Central memory CD4-positive, alpha-beta T cell (primary cell): ENCODE data around the gene SNAPC4.
A peak's percentile ranks its signal among the peaks of the same experiment; 100 is the strongest.
"Not testable (repeated sequence)": the region's sequence is repeated elsewhere in the genome, so short reads cannot be mapped to it uniquely, and the experiment has no call there.

Experiments
- DNase-seq: peaks from one replicate; pipeline ENCODE4 v3.0.0; 2022

Gene SNAPC4

DNA sequence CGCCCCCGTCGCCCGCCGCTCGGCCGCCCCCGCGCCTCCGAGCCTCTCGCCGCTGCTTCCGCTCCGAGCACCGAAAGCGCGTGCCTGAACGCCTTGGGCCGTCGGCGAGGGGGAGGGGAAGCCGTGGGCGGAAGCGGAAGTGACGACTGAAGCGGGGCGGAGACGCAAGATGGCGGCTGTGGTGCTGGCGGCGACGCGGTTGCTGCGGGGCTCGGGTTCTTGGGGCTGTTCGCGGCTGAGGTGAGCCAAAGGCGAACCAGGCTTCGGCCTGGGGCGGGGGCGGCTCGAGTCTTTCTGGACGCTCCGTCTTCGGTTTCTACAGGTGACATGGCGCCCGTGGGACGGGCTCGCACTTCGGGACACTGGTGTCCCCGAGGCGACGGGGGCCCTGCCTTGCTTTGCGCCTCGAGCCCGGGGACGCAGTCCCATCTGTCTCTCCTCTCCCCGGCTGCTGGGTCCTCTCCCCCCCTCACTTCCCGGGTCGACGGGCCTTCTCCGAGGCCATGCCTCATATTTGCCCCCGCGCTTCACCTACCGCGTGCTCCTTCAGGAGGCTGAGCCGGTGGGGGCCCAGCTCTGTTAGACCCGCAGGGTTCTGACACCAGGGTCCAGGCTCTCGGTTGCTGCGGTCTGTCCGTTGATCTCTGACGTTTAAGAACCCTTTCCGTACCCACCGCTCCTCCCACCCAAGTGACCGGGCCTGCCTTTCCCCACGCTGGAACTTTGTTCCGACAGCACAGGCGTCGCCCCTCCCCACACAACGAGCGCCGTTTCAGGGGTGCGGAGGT is 10.7 kb upstream of the SNAPC4 start, which contains the start of the genes ENTR1 and PMPCA:
TSS of gene ENTR1 (minus strand) at position 115 of the 788 bp plus-strand sequence. CDS start 217 bp downstream, outside the sequence.
TSS of gene PMPCA (plus strand) at position 159 of the 788 bp plus-strand sequence. CDS start at position 170, 11 bp downstream.
- peak; percentile 91 for DNase-seq

DNA sequence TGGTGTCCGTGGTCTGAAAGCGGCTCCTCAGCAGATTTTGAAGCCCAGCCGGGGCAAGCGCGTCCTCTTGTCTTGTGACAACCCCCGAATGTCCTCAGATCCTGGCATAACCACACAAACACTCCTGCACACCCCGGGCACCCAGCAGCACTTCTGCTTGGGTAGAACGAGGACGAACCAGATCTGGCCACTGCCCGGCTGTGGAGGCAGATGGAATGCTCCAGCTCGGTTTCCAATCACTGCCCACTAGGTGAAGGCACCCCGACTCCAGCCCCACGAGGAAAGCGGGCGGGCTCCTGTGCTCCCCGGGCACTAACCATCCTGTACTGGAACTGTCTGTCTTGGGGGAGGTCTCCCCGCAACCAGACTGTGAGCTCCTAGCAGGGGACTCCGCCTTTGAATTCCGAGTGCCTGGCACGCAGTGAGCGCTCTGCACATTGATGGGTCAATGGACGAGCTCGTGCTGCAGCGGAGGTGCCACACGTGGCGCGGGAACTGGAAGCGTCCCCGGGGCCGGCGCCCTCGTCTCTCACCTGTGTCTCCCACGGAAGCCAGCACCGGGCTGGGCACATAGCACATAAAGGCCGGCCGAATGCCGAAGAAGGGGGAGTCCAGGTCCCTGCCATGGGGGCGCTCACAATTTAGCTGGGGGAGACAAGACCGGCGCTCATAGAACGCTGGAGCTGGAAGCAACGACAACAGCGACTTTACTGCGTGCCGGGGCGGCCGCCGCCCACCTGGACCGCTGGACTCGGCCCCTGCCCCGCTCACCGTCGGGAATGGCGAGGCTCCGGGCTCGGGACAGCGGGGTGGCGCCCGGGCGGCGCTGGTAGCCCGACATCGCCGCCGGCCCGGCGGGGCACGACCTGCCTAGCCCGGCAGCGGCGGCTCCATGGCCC is 9.8 kb upstream of the SNAPC4 start:
- peak; percentile 16 for DNase-seq

GRCh38 chr9:136407911-136408310 is 7.9 kb upstream of the SNAPC4 start:
- no peak for DNase-seq

DNA sequence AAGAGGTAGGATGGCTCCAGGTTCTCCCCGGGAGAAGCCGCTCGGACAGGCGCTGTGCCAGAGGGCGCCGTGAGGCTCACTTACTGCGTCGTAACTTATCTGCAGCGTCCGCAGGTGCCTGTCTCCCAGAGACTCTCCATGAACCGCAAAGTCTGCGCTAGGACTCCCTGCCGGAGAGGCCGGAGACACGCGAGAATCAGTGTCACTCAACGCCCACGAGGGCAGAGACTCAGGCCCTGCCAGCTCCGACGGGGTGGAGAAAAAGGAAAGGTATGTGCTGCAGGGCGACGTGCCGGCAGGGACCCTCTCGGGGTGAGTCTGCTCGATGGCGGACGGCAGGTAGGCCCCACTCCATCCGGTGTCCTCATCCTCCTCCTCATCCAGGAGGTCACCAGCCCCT is 7.1 kb upstream of the SNAPC4 start:
- DNase-seq = not testable (repeated sequence)

DNA sequence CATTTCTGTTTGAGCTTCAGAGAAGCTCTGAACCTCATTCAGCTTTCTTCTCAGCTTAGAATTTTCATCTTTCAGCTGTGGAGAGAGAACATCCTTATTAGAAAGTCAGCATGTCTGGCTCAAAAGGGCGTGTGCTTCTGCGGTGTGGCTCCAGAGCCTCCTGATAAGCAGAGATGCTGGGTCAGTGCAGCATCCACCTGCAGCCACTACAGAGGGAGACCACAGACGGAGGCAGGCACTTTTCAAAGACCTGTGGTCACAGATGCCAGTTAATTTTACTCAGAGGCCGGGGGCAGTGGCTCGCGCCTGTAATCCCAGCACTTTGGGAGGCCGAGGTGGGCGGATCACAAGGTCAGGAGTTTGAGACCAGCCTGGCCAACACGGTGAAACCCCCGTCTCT is 5.9 kb upstream of the SNAPC4 start:
- DNase-seq = not testable (repeated sequence)

- no peak for DNase-seq
Measured at GRCh38 chr9:136405481-136405880, 5.5 kb upstream of the SNAPC4 start.

- no peak for DNase-seq
Measured at GRCh38 chr9:136404801-136405136, 4.8 kb upstream of the SNAPC4 start.

- DNase-seq = peak; percentile 24
Measured at GRCh38 chr9:136403915-136404800, 4.2 kb upstream of the SNAPC4 start.

DNA sequence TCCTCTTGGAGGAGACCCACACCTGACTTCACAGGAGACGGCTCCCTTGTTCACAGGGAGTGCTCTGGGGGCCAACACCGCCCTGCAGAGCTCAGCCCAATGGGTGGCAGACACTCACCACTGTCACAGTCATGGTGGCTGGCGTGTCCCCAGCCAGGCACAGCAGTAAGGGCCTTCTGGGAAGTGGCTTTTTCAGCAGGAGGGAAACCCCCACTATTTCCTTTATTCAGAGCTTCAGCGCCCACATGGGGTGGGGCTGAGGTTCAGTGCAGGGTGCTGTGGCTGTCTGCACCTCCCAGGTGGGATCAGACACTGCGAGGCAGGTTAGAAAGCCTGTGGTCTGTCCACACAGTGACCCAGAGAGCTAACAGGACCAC is 3.6 kb upstream of the SNAPC4 start:
- DNase-seq = peak; percentile 79

GRCh38 chr9:136402067-136402466 is 2.1 kb upstream of the SNAPC4 start:
- no peak for DNase-seq

GRCh38 chr9:136401173-136401922 is 1.4 kb upstream of the SNAPC4 start:
- DNase-seq = no peak

DNA sequence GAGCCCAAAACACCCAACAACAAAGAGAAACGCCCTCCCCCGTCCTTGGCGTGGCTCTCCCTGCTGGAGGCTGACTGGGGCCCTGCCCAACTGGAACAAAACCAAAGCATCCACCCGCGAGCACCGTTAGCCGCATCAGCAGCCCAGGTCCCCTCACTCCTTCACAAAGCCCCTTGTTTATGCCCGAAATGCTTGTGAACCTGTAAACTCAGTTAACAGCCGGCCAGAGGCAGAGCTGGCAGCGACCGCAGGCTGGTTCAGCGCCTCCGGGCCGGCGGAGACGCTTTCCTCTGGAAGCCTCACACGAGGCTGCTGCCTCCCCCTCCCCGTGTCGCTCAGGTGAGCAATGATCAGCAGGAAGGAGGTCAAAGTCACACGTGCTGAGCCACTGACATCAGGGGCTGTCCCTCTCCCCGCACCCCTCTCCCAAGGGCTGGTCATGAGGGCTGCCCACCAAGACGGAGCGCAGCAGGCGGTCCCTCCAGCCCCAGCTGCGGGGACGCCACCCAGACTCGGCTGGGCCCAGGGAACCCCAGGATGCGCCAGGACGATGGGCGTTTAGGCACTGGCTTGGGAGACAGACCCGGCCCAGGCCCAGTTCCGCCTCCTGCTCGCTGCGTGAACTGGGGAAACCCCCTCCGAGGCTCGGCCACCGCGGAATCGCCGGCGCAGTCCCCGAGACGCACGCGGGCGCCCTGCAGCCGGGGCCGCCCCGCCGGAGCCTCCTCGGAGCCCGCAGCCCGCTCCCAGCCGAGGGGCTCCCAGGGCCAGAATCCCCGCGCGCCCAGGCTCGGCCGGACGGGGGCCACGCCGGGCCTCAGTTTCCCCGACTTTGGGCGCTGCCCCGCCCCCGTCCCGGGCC is 563 bp downstream of the SNAPC4 start:
- DNase-seq = peak; percentile 22

DNA sequence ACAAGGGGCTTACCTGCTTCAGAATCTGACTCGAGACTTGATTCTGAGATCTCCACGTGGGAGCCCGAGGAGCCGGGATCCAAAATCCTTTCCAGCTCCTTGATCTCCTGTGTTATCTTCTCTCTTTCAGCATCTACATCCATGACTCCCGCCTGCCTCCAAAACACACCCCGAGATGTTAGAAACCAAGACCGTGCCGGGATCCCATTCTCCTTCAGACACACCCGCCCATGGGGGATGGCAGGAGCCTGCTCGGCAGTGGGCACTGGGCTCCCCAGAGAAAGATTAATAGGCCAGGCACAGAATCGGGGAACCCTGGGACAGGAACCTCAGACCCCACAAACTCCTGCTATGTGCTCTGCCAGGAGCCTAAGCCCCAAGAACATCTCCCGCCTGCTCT is 1.7 kb downstream of the SNAPC4 start:
- DNase-seq = no peak

DNA sequence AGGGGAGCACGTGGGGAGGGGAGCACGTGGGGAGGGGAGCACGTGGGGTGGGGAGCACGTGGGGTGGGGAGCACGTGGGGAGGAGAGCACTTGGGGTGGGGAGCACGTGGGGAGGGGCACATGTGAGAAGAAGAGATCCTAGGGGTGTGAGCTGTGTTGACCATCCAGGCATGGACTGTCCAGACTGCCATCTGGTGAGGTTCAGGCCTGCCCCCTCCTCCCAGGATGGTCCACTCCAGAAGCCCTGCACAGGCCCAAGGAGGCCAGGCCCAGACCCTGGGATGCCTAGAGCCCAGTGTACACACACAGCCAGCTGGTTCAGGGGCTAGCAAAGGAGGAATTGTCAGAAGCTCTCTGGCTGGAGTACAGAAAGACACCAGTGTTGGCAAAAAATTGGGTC is 2.3 kb downstream of the SNAPC4 start:
- no peak for DNase-seq

DNA sequence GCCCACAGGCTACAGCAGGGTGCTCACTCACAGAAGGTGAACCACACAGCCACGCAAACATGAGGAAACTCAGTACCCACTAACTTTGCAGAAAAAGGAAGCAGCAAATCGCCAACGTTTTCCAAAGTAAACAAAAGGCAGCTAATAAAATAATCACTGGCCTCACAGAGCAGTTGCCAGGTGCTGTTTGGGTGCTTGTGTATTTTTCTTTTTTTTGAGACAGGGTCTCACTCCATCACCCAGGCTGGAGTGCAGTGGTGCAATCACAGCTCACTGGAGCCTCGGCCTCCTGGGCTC is 3.8 kb downstream of the SNAPC4 start:
- DNase-seq = no peak

DNA sequence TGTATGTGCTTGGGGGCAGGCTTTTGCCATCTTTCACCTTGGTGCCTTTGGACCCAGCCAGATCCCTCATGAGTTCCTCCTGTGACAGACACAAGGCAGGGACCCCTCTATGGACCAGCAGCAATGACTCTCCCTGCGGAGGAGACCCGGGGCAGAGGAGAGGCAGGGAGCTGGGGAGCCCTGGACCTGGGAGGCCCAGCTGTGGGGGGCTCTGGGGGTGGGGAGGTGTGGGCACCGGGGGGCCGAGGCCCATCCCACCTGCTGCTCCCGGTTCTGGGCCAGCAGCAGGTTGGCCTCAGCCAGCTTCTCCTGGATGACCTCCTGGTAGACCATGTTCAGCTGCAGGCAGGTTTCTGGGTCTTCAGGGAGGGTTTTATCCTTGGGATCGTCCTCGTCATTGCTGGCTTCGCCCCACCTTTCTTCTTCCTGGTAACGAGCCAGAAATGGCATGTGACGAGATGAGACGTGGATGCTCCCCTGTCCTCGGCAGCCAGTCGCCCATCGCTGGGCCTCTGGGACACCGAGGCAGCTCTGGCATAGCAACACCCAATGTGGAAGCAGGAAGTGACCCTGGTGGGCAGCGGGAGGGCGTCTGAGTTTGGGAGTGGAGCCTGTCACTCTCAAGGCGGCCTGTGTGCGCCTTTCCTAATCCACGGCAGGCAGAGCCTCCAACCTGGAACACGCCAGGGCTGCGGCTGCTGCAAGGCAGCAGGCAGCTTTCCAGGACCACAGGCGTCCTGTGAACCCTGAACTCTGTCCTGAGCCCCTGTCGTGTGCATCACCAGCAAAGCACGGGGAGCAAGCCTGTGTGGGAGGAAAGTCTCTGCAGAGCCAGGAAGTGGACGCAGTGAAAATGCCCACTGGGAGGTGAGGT is 4.4 kb downstream of the SNAPC4 start:
- no peak for DNase-seq

DNA sequence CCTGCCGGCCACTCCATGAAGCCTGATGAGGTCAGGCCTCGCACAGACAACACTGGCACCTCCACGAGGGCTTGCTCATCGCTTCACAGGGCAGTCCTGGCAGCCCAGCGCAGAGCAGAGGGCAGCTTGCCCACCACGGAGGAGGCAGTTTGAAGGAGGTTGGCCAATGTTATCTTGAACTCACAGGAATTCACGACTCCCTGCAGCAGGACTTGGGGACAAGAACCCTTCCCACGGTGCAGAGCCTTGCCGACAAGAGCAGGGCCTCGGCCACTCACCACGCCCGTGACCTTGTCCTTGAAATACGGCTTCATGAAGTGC is 5.0 kb downstream of the SNAPC4 start:
- no peak for DNase-seq

- no peak for DNase-seq
Measured at GRCh38 chr9:136394312-136395019, 5.5 kb downstream of the SNAPC4 start.

DNA sequence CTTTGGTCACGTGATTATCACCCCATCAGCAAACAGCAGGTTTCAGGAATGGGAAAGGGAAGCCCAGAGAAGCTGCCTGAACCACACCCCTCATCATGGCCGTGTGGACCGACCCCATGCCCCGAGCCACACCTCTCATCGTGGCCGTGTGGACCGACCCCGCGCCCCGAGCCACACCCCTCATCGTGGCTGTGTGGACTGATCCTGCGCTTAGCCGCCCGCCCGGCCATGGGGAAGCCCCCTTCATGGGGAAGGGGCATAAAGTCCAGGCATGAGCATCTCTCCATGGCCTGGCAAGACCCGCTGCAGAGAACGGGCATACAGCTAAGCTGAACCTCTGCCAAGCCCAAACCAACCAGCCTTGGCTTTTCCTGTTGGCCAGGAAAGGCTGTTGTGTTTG is 6.4 kb downstream of the SNAPC4 start:
- no peak for DNase-seq
